ENCODE measurements around the gene PCP2. TPM values are rescaled to one million over a fixed set of nuclear protein-coding genes. Genes with fewer than 3 reads are reported as not detected.

Gene PCP2
- total and polyA plus RNA-seq, 2 donors (not counting 1 experiment from before 2014, with no cell fraction given) = not detected

DNA sequence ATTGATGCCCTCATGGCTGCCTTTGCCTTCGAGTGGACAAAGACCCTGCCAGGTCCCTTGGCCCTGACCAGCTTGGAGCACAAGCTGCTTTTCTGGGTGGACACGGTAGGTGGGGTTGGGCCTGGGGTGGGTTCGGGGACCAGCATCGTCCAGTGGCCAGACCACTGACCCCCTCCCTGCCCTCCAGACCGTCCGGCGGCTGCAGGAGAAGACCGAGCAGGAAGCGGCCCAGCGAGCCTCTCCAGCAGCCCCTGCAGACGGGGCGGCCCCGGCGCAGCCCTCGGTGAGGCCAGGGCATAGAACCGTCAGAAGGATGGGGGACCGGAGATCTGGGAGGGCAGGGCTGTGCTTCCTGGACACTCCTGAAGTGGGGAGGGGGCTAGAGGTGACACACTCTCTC, 27.2 kb downstream of the PCP2 start:
- TF ChIP-seq, protein P1, sequence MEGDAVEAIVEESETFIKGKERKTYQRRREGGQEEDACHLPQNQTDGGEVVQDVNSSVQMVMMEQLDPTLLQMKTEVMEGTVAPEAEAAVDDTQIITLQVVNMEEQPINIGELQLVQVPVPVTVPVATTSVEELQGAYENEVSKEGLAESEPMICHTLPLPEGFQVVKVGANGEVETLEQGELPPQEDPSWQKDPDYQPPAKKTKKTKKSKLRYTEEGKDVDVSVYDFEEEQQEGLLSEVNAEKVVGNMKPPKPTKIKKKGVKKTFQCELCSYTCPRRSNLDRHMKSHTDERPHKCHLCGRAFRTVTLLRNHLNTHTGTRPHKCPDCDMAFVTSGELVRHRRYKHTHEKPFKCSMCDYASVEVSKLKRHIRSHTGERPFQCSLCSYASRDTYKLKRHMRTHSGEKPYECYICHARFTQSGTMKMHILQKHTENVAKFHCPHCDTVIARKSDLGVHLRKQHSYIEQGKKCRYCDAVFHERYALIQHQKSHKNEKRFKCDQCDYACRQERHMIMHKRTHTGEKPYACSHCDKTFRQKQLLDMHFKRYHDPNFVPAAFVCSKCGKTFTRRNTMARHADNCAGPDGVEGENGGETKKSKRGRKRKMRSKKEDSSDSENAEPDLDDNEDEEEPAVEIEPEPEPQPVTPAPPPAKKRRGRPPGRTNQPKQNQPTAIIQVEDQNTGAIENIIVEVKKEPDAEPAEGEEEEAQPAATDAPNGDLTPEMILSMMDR (conservative IDR thresholded peaks at IDR 0.05 in 1 of 2, IDR thresholded peaks at IDR 0.05 in 1 of 2; ENCODE audit: low read depth in 1 of 2, low read length in 2 of 2) = no peak
- TF ChIP-seq EZH2 (IDR thresholded peaks at IDR 0.05; ENCODE audit: low read length, missing control alignments) = no peak
- H3K9ac ChIP-seq (ENCODE audit: insufficient read depth, low read length) = no peak overlapping the region
- DNase-seq (ENCODE audit: low read depth in 2 of 2) = no peak
- H4K20me1 ChIP-seq (ENCODE audit: control insufficient read depth, extremely low read depth, insufficient read depth, low read length) = no peaks in the 10 kb centered on the region
- H3K4me1 ChIP-seq (ENCODE audit: control insufficient read depth, extremely low read depth, insufficient read depth, low read length) = no peaks in the 10 kb centered on the region
- no peaks in the 10 kb centered on the region for H3K79me2 ChIP-seq (ENCODE audit: control insufficient read depth, insufficient read depth, low read length)
- H3K27ac ChIP-seq (ENCODE audit: insufficient read depth, low read length) = no peak overlapping the region
- no peak overlapping the region for H2AFZ ChIP-seq (ENCODE audit: low read length)
- no peaks in the 10 kb centered on the region for H3K9me3 ChIP-seq (ENCODE audit: control insufficient read depth, insufficient read depth, low read depth, low read length)
- no peak overlapping the region for H3K4me2 ChIP-seq (ENCODE audit: extremely low read depth, insufficient read depth, low read length)
- no peak overlapping the region for H3K4me3 ChIP-seq (replicated peaks in 1 of 4; ENCODE audit: control extremely low read depth in 1 of 4, insufficient read depth in 1 of 4, low read depth in 3 of 4, low read length in 4 of 4)
- H3K36me3 ChIP-seq (ENCODE audit: control insufficient read depth, insufficient read depth, low read length) = no peaks in the 10 kb centered on the region
- no peaks in the 10 kb centered on the region for H3K27me3 ChIP-seq (ENCODE audit: control insufficient read depth, insufficient read depth, low read length)

DNA sequence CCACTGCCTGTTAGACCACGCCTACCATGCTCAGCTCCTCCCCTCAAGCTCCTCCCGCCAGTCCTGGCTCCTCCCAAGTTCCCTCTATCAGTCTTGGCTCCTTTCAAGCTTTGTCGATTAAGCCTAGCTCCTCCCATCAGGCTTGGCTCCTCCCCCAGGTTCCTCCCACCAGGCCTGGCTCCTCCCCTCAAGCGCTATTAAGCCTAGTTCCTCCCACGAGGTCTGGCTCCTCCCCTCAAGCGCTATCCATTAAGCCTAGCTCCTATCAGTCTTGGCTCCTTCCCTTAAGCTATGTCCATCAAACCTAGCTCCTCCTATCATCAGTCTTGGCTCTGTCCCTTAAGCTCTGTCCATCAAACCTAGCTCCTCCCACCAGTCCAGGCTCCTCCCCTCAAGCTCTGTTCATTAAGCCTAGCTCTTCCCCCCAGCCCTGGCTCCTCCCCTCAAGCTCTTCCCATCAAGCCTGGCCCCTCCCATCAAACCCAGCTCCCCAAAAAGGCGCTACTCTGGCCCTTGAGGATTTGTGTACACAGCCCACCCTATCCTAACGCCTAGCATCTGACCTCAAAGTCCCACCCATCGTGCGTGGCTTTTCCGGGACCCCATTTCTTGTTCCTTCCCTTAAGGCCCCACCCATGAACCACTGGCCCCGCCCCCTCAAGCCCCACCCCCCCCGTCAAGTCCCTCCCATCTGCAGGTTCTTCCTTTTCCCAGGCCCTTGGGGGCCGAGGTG, 27.9 kb downstream of the PCP2 start:
- H3K9me3 ChIP-seq (ENCODE audit: control insufficient read depth, insufficient read depth, low read depth, low read length) = no peaks in the 10 kb centered on the region
- no peak for DNase-seq (ENCODE audit: low read depth in 2 of 2)
- no peaks in the 10 kb centered on the region for H3K36me3 ChIP-seq (ENCODE audit: control insufficient read depth, insufficient read depth, low read length)
- H4K20me1 ChIP-seq (ENCODE audit: control insufficient read depth, extremely low read depth, insufficient read depth, low read length) = no peaks in the 10 kb centered on the region
- no peaks in the 10 kb centered on the region for H3K4me1 ChIP-seq (ENCODE audit: control insufficient read depth, extremely low read depth, insufficient read depth, low read length)
- H3K27ac ChIP-seq (ENCODE audit: insufficient read depth, low read length) = no peak overlapping the region
- H3K4me3 ChIP-seq (replicated peaks in 1 of 4; ENCODE audit: control extremely low read depth in 1 of 4, insufficient read depth in 1 of 4, low read depth in 3 of 4, low read length in 4 of 4) = no peak overlapping the region
- no peak overlapping the region for H3K9ac ChIP-seq (ENCODE audit: insufficient read depth, low read length)
- no peaks in the 10 kb centered on the region for H3K27me3 ChIP-seq (ENCODE audit: control insufficient read depth, insufficient read depth, low read length)
- H3K79me2 ChIP-seq (ENCODE audit: control insufficient read depth, insufficient read depth, low read length) = no peaks in the 10 kb centered on the region
- no peak overlapping the region for H2AFZ ChIP-seq (ENCODE audit: low read length)
- no peak overlapping the region for H3K4me2 ChIP-seq (ENCODE audit: extremely low read depth, insufficient read depth, low read length)
- TF ChIP-seq EZH2 (IDR thresholded peaks at IDR 0.05; ENCODE audit: low read length, missing control alignments) = no peak
- TF ChIP-seq, protein P1 (conservative IDR thresholded peaks at IDR 0.05 in 1 of 2, IDR thresholded peaks at IDR 0.05 in 1 of 2; ENCODE audit: low read depth in 1 of 2, low read length in 2 of 2) = no peak

DNA sequence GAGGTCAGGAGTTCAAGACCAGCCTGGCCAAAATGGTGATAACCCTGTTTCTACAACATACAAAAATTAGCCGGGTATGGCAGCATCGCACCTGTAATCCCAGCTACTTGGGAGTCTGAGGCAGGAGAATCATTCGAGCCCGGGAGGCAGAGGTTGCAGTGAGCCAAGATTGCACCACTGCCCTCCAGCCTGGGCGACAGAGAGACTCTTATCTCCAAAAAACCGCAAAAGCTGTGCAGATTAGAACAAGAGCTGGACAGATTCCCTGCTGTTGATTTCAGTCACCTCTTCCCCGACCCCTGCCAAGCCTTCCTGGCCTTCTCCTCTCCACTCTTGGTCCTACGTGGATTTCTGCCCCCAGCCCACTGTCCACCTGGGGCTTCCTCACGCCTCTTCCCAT, 29.6 kb downstream of the PCP2 start:
- TF ChIP-seq EZH2 (IDR thresholded peaks at IDR 0.05; ENCODE audit: low read length, missing control alignments) = no peak
- Histone ChIP-seq H3K9ac (ENCODE audit: insufficient read depth, low read length) (no peak overlapping the region), H3K4me2 (ENCODE audit: extremely low read depth, insufficient read depth, low read length) (no peak overlapping the region), H4K20me1 (ENCODE audit: control insufficient read depth, extremely low read depth, insufficient read depth, low read length) (no peaks in the 10 kb centered on the region), H3K4me3 (replicated peaks in 1 of 4; ENCODE audit: control extremely low read depth in 1 of 4, insufficient read depth in 1 of 4, low read depth in 3 of 4, low read length in 4 of 4) (no peak overlapping the region), H3K36me3 (ENCODE audit: control insufficient read depth, insufficient read depth, low read length) (no peaks in the 10 kb centered on the region), H2AFZ (ENCODE audit: low read length) (no peak overlapping the region), H3K27ac (ENCODE audit: insufficient read depth, low read length) (no peak overlapping the region), H3K27me3 (ENCODE audit: control insufficient read depth, insufficient read depth, low read length) (no peaks in the 10 kb centered on the region), H3K9me3 (ENCODE audit: control insufficient read depth, insufficient read depth, low read depth, low read length) (no peaks in the 10 kb centered on the region), H3K79me2 (ENCODE audit: control insufficient read depth, insufficient read depth, low read length) (no peaks in the 10 kb centered on the region), H3K4me1 (ENCODE audit: control insufficient read depth, extremely low read depth, insufficient read depth, low read length) (no peaks in the 10 kb centered on the region)
- DNase-seq (ENCODE audit: low read depth in 2 of 2) = no peak

All from fibroblast of lung (primary cell).